HPDE6-E6E7 (cell line): ENCODE measurements around the gene ADORA1.

Experiments
- DNase-seq: peaks from one replicate; pipeline ENCODE4 v3.0.0; 2011; ENCODE audit warnings: missing footprints; ENCODE audit errors: extremely low spot score

The ADORA1 gene

DNA sequence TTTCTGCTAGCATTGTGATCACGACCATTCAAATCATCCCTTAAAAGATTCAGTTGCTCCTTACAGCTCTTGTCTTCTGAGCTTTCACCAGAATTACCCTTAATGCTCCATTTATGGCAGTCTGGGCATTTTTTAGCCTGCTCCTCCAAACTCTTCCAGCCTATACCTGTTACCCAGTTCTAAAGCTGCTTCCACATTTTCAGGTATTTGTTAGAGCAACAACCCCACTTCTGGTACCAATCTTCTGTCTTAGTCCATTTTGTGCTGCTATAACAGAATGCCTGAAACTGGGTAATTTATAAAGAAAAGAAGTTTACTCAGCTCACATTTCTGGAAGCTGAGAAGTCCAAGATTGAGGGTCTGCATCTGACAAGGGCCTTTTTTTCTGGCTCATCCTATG lies 30.9 kb downstream of the ADORA1 start:
- DNase-seq: no peak

DNA sequence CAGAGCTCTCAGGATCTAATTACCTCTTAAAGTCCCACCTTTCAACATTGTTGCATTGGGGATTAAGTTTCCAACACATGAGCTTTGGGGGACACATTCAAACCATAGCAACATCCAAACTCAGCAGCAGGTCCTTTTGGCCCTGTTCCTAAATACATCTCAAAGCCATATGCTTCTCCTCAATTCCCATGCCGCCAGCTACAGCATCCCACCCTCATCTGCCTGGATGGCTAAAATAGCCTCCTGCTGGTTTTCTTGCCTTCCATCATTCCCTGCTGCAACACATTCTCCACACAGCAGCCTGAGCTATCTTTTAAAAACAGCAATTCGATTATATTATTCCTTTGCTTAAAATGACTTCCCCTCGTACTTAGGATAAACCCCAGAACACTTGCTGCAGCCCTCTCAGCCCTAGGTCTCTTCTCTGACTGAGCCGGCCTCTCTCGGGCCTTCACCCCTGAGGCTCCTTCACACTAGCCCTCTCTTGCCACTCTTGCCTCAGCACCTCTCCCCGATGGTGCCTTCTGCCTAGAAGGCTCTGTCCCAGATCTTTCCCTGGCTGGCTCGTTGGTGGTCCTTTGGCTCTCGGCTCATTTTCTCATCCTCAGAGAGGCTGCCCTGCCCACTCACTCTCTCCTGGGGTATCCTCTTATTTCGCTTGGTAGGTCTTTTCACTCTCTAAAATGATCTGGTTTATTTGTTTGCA lies 31.6 kb downstream of the ADORA1 start:
- no peak for DNase-seq

DNA sequence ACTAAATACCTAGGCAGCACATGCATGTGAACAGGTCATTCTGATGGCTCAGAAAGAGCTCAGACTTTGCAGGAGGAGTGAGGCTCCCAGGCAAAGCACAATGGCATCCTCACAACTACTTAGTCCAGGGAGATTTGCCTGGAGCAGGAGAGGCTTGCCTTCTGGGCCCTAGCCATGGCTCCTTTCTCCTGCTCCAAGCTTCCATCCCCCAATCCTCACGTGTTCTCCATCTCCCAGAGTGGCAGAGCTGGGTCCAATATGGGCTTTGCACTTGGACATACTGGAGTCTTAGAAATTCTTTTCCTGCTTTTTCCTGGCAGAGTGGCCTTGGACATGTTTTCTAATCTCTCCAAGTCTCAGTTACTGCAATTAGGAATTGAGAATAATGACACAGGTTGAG lies 32.3 kb downstream of the ADORA1 start:
- DNase-seq: no peak

DNA sequence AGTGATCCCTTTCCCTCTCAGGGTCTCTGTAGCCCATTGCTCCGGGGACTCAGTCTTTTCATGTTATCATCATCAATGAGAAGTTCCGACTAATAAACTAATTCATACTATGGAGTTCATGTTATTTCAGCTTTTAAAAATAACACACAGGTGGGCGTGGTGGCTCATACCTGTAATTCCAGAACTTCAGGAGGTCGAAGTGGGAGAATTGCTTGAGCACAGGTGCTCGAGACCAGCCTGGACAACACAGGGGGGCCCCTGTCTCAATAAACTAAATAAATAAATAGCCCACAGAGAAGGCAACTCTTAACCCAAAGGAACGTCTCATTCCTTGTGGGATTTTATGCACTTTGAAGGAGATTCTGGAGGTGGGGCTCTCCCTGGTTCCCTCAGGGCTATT lies 33.6 kb downstream of the ADORA1 start:
- DNase-seq: no peak

DNA sequence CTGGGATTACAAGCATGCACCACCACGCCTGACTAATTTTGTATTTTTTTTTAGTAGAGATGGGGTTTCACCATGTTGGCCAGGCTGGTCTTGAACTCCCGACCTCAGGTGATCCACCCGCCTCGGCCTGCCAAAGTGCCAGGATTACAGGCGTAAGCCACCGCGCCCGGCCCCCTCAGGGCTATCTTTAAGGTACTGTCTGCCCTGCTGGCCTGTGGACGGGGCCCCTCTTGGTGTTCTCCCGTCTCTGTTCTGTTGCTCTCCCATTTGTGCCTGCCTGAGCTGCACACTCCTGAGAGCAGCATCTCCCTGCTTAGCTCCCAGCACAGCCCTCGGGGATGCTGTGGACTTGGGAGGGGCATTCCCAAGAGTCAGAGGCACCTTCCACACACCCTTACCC lies 34.2 kb downstream of the ADORA1 start:
- no peak for DNase-seq

DNA sequence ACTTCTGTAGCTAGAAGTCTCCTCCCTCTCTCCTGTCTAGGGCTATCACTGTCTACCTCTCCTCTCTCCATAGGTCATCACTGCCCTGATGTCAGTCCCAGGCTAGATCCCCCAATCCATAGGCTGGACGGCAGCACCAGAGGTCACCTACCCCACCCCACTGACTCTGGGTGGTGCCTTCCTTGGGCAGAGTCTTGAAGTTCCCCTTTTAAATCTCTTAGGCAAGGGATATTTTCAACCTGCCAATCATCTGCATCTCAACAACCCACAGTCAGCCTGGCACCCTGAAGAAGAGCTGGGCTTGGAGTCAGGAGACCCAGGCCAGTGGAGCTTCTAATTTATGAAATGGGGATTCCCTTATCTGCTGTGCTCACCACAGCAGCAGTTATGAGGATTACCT lies 34.9 kb downstream of the ADORA1 start:
- DNase-seq: no peak

DNA sequence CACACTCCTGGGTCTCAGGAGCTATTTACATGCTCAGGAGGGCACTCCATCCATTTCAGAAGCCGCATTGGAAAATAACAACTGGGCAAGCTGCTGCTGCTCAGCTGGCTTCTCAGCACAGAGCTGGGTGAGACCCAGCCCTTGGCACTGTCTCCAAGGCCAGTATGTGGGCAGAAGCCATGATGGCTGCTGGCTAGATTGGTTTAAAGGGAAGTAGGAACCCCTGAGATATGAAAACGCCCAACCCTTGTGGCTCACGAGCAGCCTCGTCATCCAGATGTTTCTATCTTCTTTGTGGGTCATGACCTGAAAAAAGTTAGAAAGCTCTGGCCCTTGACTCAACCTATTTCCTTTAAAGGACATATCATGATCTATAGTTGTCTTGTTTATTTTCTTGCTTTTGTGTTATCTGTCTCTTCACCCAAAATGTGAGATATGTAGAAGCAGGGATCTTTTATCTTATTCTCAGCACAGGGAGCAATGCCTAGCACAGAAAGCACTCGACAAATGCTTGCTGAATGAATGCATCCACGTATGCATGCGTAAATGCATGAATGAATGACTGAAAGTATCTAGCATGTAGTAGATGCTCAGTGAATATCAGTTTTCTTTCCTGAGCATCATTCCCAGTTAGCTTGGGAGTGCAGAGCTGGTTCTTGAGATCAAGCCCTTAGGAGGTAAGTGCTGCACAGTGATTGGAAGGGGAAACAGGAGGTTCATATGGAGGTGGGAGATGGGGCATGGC lies 36.5 kb downstream of the ADORA1 start:
- no peak for DNase-seq

DNA sequence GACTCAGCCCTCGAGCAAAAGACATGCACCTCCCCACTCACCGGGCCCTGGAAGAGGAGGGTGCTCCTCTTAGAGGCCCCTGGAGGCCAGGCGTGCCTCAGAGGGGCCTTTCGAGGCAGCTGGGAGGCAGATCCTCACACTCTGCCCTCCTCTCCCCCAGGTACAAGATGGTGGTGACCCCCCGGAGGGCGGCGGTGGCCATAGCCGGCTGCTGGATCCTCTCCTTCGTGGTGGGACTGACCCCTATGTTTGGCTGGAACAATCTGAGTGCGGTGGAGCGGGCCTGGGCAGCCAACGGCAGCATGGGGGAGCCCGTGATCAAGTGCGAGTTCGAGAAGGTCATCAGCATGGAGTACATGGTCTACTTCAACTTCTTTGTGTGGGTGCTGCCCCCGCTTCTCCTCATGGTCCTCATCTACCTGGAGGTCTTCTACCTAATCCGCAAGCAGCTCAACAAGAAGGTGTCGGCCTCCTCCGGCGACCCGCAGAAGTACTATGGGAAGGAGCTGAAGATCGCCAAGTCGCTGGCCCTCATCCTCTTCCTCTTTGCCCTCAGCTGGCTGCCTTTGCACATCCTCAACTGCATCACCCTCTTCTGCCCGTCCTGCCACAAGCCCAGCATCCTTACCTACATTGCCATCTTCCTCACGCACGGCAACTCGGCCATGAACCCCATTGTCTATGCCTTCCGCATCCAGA lies 37.7 kb downstream of the ADORA1 start:
- DNase-seq: no peak

DNA sequence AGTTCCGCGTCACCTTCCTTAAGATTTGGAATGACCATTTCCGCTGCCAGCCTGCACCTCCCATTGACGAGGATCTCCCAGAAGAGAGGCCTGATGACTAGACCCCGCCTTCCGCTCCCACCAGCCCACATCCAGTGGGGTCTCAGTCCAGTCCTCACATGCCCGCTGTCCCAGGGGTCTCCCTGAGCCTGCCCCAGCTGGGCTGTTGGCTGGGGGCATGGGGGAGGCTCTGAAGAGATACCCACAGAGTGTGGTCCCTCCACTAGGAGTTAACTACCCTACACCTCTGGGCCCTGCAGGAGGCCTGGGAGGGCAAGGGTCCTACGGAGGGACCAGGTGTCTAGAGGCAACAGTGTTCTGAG lies 38.3 kb downstream of the ADORA1 start:
- no peak for DNase-seq

DNA sequence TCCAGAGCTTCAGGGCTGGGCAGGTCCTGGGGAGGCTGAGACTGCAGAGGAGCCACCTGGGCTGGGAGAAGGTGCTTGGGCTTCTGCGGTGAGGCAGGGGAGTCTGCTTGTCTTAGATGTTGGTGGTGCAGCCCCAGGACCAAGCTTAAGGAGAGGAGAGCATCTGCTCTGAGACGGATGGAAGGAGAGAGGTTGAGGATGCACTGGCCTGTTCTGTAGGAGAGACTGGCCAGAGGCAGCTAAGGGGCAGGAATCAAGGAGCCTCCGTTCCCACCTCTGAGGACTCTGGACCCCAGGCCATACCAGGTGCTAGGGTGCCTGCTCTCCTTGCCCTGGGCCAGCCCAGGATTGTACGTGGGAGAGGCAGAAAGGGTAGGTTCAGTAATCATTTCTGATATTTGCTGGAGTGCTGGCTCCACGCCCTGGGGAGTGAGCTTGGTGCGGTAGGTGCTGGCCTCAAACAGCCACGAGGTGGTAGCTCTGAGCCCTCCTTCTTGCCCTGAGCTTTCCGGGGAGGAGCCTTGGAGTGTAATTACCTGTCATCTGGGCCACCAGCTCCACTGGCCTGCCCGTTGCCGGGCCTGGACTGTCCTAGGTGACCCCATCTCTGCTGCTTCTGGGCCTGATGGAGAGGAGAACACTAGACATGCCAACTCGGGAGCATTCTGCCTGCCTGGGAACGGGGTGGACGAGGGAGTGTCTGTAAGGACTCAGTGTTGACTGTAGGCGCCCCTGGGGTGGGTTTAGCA lies 38.8 kb downstream of the ADORA1 start:
- DNase-seq: peak; percentile 64

DNA sequence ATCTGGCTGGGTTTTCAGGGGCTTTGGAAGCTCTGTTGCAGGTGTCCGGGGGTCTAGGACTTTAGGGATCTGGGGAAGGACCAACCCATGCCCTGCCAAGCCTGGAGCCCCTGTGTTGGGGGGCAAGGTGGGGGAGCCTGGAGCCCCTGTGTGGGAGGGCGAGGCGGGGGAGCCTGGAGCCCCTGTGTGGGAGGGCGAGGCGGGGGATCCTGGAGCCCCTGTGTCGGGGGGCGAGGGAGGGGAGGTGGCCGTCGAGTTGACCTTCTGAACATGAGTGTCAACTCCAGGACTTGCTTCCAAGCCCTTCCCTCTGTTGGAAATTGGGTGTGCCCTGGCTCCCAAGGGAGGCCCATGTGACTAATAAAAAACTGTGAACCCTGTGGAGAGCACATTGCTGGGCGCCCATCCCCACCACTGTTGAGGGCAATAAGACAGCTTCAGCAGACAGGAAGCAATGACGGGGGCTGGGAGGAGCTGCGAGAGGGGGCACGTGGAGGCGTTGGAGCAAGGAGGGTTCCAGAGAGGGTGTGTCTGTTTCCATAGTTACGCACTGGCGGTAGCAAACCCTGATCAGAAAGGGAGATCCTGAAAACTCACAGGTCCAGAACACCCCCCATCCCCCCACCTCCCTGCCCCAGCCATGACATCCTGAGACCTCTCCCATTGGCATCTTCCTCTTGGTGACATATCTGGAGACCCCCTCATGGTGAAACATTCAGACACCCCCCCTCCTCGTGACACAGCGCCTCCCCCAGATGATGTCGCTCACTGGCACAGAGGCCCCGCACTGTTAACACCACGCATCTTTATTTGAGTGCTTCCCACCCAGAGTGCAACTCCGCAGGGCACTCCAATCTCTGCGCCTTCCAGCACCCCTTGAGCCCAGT lies 39.7 kb downstream of the ADORA1 start:
- DNase-seq: no peak

DNA sequence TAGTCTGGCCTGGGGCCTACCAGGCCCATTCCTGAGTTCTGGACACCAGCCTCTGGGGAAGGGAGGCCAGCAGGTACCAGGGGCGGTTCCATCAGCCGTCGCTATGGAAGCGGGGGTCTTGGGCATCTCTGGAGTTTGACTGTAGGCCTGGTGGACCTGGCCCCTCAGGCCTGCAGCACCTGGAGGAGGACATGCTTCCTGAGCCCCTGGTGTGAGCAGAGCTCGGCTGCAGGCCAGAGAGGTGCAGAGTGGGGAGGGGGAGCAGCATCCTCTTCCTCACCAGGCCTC lies 40.3 kb downstream of the ADORA1 start:
- DNase-seq: no peak

DNA sequence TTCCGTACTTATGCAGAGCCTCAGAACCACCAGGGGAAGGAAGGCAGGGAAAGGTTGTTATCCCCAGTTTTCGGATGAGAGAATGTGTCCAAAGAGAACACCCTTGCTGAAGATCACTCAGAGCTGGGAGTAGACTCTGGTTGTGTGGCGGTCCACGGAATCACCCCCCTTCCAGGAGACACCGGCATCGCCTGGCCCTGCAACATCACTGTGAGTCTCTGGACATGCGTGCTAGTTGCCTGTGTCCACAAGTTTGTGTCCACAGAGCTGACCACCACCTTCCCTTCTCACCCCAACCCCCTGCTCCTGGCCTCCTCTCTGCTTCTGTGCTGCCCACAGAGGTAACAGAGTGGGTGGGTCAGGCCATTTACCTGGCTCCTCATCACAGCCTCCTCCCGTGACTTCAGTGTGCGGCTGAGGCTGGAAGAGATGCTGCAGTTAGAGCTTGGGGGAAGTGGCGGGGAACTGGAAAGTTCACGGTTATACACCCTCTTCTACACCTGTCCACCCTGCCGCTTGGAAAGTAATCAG lies 40.8 kb downstream of the ADORA1 start:
- DNase-seq: no peak

DNA sequence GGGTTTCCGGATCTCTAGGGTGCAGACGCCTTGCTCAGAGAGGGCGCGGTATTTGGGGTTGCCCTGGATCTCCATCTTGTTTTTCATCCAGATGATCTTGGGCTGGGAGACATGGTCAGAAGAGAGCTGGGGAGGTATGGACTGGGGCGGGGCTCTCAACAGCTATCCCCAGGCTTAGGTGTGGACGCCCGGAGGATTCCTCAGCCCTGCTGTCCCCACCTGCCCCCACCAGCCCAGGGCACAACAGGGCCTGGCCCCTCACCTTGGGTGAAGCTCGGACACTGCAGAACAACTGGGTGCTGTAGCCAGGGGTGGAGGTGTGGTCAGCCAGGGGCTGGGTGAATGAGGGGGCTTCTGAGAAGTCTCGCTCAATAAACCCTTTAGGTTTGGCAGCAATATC lies 41.5 kb downstream of the ADORA1 start:
- no peak for DNase-seq

DNA sequence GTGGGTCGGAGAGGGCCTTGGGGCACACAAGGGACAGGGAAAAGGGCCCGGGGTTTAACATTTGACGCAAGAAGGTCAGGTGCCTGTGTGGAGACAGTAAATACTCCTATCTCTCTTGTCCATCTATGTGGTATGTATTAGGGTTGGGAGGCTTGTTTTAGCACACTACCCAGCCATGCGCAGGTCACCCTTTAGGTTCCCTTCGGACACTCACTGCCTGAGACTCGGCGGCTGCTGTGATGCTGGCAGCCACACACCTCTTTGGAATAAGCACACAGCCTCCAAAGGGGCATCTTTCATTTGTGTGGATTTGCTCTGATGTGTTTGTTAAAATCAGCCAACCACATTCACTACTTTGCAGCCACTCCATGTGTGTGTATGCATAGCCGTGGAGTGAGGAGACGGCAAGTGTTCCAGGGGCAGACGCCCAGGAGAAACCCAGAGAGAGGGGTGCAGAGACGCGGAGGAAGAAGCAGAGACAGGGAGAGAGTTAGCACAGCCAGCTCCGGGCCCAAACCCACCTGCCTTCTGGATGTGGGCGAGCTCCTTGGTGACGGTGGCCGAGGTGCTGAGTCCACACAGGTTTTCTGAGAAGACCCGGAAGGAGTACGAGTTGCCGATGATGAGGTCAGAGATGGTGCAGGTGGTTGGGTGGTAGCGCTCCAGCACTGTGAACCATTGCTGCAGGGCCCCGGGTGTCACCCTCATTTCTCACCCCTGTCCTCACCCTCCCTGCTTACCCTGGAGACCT lies 42.4 kb downstream of the ADORA1 start:
- DNase-seq: no peak

DNA sequence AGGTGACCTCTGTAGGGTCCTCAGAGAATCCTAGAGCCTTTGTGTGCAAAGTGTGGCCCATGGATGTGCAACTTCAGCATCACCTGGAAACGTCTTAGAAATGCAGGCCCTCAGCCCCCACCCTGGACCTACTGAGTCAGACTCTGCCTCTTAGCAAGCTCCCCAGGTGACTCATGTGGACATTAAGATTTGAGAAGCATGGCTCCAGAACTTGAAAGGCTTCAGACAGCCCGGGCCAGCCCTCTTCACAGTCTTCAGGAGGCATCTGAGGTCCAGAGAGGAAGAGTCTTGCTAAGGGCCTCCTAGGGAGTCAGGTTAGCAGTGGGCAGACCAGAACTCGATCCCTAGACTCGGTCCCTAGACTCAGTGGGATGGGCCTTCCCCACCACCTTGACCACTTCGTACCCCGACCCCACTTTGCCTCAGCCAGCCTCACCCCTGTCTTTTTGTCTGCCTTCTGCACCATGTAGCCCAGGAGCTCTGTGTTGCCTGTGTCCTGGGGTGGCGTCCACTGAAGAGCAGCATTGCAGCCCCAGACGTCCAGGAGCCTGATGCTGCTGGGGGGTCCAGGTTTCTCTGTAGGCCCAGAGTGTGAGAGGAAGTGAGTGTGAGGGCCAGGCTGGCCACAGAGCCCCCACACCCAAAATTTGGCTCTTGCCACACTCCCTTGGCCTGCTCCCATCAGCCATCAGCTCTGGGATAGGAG lies 43.3 kb downstream of the ADORA1 start:
- DNase-seq: no peak

DNA sequence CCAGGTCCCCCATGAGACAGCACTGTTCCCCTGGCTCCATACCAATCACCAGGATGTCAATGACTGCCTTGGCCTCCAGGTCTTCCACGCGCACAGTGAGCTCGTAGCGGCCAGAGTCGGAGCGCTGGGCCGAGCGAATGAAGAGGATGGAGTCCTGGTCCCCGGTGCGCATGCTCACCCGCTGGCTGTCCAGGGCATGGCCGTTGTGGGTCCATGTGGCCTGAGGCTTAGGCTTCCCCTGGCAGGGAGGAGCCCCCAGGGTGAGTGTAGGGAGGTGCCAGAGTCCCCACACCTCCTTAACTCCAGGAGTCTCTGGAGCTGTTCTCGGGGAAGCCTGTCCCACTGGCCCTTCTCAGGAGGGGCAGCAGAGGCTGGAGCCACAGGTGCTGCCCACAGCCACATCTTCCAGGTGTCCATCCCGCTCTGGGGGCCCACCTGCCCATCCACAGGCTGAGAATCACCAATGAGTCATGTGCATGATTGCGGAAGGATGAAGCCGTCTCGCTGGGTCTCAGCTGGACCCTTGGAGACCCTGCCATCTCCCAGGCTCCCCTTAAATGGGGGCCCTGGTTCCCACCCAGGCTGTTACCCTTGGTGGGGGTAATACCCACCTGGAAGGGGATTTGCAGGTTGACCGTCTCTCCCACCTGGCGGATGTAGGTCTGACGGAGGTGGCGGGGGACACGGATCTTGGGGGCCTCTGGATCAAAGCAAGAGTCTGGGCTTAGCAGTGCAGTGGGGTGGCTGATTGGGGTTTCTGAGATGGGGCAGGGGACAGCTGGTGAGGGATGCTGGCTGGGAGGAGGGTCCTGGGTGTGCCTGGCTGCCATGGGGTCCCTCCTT lies 44.0 kb downstream of the ADORA1 start:
- DNase-seq: no peak

DNA sequence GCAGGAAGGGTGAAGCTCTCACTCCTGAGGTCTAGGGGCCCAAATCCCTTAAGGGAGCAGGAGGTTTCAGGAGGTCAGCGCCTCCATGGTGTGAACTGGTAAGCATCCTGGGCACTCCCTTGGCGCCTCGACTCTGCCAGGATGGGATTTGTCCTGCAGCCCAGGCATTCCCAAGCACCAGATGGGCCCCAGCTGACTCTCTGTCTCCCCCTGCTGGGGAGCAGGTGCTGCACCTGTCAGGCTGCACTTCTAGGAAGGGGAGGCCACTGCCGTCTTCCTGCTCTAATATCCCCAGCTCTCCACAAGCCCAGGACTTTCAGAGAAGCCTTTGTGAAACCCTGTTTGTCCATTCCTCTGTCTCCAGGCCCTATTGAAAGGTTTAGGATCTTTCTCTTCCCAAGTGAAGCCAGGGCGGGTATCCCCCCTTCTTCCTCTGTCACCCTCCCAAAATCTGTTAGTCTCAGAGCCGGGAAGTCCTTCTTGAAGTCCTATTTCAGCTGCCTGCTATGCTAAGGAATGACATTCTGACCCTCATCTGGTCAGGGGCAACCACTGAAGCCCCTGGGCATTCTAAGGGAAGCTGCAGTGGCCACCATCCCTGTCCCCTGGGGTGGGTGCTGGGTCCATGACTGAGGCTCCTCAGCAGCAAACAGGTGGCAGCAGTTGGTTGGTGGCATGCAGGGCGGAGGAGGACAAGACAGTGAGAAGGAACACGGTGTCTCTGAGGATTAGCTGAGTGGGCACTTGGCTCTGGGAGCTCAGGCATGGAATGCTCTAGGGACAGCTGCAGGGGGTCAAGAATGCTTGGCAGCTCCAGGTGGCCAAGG lies 44.9 kb downstream of the ADORA1 start:
- DNase-seq: peak; percentile 63
